Activated CD8-positive, alpha-beta memory T cell treated with anti-CD3 and anti-CD28 coated beads for 36 hours (primary cell): Measurements from ENCODE around the gene THRB. TPM values are rescaled to one million over a fixed set of nuclear protein-coding genes. Genes with fewer than 3 reads are reported as not detected.

ENCODE experiments used
- CTCF ChIA-PET: fragments of 350-600 bp; sonication (Branson Sonifier 250); formaldehyde crosslinking; loops from one replicate; lab custom pipeline; 2021; ENCODE audit warnings: antibody characterized with exemption; lab: Charles Lee
- POLR2A ChIA-PET: fragments of 350-600 bp; sonication (Branson Sonifier 250); formaldehyde crosslinking; loops from one replicate; lab custom pipeline; 2021; ENCODE audit warnings: antibody characterized with exemption; lab: Charles Lee
- total RNA-seq, 2 experiments: library from RNA; stranded (reverse); gene quantifications; one replicate each; pipeline ENCODE4 v1.2.3, GENCODE V29; 2021

THRB gene
- total RNA-seq = not detected

GRCh38 chr3:24494618-24495325 is at the start of gene THRB:
TSS of gene THRB (minus strand) at chr3:24494850.
- ChIA-PET POLR2A (no interaction called here), CTCF (no interaction called here)

DNA sequence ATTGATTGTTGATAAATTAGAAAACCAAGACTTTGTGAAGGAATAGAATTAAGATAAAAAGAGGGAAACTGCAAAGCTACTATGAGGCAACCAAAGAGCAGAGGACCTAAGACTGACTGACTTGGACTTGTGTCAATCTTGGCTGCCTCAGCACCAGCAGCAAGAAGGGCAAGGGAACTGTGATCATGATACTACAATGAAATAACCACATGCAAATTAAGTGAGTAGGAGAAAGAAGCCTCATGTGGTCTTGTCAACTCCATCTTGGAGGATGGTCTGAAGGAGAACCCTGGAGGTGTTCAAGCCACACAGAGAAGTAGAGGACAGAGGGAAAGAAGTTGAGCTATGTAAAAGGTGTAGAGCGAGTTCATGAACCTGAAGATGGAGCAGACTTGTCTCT is 47.3 kb upstream of the THRB start:
- CTCF ChIA-PET = no interaction called here
- POLR2A ChIA-PET = no interaction called here

DNA sequence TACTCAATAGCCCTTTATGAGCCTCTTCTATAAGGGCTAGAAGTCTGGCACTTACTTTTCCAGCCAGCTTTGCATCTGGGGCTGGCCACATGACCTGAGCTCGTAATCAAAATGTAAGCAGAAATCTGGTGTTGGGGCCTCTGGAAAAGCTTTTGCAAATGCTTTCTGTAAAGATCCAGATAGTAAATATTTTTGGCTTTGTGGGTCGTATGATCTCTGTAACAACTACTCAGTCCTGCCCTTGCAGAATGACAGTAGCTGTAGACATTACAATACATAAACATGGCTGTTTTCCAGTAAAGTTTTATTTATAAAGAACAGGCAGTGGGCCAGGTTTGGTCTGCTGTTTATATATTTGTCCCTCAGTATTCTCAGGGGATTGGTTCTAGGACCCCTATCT is 46.2 kb upstream of the THRB start:
- ChIA-PET POLR2A (no interaction called here), CTCF (no interaction called here)

DNA sequence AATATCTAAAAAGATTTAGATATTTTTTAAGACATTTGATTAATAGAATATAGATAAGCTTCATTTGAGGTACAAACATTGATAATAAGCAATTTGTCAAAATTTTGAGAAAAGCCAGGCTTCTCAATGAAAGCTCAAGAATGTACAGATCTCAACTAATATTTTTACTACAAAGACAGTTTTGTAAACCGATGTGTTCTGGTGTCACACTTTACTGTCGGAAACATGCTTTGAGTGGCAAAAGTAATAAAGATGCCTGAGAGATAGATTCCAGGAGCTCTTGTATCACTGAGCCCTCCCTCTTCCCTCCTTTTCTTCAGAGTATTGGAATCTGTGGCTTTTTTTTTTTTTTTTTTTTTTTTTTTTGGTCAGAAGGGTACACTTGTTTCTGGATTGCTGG is 45.0 kb upstream of the THRB start:
- ChIA-PET POLR2A (no interaction called here), CTCF (no interaction called here)

DNA sequence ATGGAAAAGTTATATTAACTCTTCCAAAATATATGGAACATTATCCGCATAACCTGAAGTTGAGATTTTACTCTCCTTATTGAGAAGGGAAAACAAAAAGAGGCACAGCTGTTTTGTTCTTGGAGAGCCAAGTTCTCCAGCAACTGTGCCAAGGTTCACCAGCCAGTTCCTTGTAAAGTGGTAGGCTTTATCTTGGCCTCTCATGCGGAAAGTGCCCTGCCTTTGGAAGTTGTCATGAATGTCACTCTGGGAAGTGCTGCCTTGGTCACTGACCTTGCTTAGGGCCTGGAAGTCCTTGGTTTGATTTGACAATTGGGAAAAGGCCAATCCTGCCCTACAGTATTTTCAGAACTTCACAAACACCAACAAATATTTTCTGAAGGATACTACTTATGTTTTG is 44.2 kb upstream of the THRB start:
- CTCF ChIA-PET = no interaction called here
- POLR2A ChIA-PET = no interaction called here

DNA sequence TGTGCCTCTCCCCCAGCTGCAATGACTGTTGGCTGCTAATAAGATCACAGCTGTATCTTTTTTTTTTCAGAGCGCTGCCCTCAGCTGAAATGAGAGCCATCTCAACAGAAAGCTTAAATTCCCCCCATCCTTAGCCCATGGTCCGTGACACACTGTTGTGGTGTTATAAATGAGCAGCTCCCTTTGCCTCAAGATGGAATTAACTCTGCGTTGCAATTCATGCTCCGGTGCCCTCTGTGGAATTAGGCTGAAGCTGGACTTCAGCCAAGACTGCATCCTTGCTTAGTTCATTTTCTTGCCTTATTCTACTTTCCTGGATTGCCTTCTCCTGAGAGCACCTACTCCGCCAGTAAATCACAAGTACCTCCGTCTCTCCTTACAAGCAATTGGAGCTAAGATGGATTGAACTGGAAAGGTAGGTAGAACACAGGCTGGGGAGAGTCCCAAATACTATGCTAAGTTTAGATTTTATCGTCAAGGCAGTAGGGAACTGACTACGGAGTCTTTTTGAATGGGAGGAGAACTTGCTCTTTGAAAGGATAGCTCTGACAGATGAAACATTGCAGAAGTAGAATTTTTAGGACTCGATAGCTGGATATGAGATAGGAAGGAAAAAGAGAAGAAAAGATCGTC is 39.0 kb upstream of the THRB start:
- CTCF ChIA-PET = no interaction called here

GRCh38 chr3:24530471-24530870 is 35.8 kb upstream of the THRB start:
- POLR2A ChIA-PET = no interaction called here
- CTCF ChIA-PET = no interaction called here

More for the DNA sequence above, 39.0 kb upstream of the THRB start:
- POLR2A ChIA-PET = no interaction called here

DNA sequence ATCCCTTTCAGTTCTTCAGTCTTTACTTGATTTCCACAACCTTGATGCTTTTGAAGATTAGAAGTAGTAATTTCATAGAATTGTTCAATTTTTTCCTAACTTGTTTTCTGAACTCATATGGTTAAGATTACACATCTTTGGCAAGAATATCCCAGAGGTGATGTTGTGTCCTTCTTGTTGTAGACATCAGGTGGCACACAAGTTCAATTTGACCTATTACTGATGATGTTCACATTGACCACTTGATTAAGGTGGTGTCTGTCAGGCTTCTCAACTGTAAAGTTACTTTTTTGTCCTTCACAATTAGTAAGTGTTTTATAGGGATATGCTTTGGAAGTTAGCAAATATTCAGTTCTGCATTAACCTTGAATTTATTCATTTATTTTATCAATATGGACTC is 34.6 kb upstream of the THRB start:
- CTCF ChIA-PET = no interaction called here
- POLR2A ChIA-PET = no interaction called here

DNA sequence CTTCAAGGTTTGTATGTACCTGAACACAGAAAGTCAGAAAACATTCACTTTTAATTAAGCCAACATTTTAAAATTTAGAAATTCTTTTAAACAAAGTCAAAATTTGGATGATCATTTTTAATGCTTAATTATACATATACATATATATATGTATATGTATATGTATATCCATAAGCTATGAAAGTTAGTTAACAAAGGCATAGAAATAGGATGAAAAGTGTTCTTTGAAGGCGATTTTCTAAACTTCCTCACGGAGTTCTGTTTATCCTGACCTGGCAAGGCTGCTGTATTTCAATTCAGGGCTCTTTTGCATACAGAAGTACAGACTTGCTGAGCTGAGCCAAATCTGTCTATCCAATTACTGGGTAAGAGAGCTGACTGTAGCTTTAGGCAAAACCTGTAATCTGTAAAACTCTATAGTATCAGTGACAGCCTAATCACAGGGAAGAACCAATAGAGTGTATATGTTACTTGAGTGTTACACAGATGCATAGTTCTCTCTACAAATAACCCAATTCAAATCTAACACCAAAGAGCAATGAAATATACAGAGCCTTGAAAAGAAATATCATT is 32.1 kb upstream of the THRB start:
- CTCF ChIA-PET = no interaction called here

DNA sequence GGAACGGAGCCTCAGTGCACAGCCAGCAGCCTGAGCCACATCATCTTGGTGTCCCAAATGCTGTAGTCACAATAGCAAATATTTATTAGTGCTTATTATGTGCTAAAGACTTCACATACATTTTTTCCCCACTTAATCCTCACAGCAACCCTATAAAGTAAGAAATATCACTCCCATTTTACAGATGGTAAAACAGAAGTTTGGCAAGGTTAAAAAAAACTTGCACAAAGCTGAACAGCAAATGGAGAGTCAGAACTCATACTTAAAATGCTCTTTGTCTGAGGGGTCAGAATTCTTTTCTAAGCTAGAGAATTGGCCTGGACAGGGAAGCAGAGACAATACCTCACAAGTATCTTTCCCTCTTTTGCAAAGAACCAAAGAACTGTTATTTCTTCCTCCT is 30.9 kb upstream of the THRB start:
- POLR2A ChIA-PET = no interaction called here
- CTCF ChIA-PET = no interaction called here

More for the DNA sequence above, 32.1 kb upstream of the THRB start:
- POLR2A ChIA-PET = no interaction called here

DNA sequence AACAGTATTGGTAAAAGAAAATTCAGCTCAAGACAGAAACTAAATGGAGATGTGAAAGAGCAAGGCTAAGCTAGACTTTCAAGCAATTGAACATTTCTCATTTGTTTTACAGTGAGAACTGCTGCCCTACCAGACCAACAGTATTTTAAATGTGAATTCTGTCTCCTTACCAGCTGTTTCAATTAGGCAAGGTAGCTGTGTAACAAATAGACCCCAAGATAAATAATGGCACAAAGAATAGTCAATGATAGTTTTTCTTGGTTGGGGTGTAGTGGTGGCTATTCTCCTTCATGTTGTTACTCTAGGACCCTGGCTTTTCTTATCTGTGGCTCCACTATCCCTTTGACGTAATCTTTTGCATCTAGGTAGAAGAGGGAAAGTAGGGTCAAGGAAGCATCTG is 30.4 kb upstream of the THRB start:
- ChIA-PET CTCF (no interaction called here), POLR2A (no interaction called here)

DNA sequence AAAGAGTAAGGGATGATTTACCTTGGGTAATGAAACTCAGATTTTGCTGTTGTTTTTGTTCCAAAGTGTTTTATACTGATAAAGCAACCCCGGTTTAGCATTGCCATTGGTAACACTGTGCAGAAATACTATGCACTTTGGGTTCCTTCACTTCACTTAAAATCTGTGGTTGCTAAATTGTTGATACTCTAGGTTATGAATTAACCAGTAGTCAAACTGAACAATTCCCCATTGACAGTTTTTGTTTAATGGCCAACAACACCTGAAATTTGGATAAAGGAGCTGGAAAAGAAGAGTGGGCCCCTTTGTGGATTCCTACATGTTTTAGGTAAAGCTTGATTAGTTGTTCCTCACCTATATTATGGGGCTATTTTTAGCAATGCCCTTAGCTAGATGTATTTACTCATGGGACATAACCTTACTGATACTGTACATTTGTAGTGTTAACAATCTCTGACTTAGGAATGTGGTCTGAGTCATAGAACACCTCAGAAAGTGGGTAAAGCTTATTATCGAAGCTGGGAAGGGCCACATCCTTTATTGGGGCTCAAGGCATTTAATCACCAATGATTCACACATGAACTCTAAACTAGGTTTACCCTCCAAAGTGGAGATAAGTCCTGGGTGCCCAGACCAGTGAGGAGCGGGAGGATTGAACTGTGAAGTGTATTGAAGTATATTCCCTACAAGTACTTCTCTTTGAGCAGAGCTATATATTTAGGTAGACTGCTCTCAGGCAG is 29.5 kb upstream of the THRB start:
- POLR2A ChIA-PET = no interaction called here
- CTCF ChIA-PET = no interaction called here

DNA sequence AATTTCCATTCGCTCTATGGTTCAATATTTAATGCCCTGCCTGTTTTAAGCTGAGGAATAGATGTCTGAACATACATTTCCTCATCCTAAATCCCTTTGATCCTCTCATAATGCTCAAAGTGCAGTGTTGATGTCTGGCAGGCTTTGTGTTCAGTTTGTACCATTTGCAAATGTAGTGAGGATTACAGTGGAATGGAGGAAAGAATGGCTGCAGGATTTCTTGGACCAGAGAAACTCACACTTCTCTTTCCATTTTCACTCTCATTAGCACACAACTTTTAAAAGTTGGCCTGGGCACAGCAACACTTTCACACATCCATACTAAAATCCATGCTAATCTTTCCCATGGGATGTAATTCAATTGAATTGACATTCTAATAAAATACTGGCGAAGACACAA is 28.6 kb upstream of the THRB start:
- POLR2A ChIA-PET = no interaction called here
- CTCF ChIA-PET = no interaction called here

DNA sequence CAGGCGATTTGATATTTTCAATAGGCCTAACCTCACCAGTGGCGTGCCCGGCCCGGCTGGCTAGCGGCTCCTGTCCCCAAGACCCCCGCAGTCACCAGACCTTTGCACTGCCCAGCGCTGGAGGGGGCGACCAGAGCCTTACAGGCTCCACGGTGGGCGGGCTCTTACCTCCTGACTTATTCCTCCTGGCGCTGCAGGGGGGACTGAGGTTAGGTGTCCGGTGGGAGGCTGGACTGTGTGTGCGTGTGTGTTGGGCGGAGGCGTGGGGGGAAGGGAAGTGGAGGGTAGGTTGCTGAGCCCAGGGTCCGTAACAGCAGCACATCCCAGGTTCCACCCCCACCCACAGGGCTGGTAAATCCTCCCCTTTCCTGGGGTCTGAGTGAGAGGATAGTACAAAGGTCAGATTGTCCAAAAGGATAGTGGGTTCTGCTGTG is 27.5 kb upstream of the THRB start:
- ChIA-PET CTCF (no interaction called here), POLR2A (no interaction called here)

- ChIA-PET POLR2A (no interaction called here), CTCF (no interaction called here)
These were observed 26.9 kb upstream of the THRB start for GRCh38 chr3:24521420-24522145.

DNA sequence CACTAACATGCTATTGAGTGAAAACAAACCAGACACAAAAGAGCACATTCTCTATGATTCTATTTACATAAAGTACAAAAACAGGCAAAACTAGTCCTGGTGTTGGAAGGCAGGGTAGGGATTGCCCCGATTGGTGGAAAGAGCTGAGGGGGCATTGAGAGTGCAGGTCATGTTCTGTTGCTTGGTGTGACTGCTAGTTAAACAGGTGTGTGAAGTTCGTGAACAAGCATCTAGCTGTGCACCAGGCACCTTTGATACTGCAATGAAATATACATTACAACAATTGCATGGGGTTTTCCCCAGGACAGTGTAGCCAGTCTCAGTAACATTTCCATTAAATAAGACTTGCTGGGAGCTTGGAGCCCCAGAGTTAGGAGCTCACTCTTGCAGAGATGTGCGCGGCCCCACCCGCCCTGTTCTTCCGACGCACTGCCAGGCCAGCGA is 26.3 kb upstream of the THRB start:
- ChIA-PET CTCF (no interaction called here), POLR2A (no interaction called here)

GRCh38 chr3:24520101-24520495 is 25.4 kb upstream of the THRB start:
- ChIA-PET POLR2A (no interaction called here), CTCF (no interaction called here)

DNA sequence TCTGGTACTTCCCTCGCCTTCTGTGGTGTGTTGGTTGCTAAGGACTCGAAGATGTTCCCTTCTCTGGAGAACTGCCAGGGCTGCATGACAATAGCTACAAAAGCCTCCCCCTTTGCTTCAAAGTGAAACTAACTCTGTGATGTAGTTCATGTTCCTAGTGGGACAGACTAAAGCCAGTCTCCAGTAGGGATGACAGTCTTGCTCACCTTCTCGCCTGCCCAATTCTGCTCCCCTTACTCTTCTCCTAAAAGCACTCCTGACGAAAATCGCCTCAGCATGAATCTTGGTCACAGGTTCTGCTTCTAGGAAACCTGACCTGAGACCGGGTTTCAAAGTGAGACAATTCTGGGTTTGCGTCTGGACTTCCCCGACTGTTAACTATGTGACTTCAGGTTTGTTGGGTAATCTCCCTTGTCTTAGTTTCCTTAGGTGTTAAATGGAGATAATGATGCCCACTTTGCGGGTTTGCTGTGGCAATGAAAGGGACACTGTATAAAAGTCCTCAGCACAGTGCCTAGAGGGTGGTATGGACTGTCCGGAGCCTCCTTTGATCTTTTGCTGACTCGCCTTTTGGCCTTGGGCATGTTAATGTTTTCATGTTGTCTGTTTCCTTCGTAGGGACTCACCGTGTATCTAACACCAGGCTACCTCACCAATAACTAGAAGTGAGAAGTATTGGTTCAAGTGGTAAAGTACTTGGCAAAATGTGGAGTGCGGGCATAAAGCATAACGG is 24.9 kb upstream of the THRB start:
- ChIA-PET CTCF (no interaction called here), POLR2A (no interaction called here)

DNA sequence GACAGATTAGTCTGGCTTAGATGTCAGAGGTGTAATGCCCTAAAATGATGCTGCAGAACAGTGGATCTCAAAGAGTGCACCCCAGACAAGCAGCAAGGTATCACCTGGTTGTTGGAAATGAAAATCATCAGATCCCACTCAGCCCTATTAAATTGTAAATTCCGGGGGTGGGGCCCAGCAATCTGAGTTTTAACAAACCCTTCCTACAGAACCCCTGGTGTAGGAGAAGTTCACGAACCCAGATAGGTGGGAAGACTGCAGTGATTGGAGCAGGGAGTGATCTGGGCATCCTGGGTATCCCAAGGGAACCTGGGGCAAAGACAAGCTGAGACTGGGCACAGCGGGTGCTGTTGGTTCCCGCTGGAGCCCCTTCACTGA is 24.3 kb upstream of the THRB start:
- ChIA-PET POLR2A (no interaction called here), CTCF (no interaction called here)
